RPMI7951 (cell line): ENCODE measurements around the gene SPATA46. TPM values are rescaled to one million over a fixed set of nuclear protein-coding genes. Genes with fewer than 3 reads are reported as not detected.
"Not testable (repeated sequence)": the region's sequence is repeated elsewhere in the genome, so short reads cannot be mapped to it uniquely, and the experiment has no call there.

Experiments used
- DNase-seq: peaks from one replicate; pipeline ENCODE4 v3.0.0-alpha.2; 2012; ENCODE audit warnings: low read depth
- total RNA-seq: library from RNA; depleted of rRNA; stranded (reverse); fragments of >200 nt; shearing (Covaris generic); gene quantifications from 2 replicates; pipeline ENCODE4 v1.2.3, GENCODE V29; 2014; rRNA removed

The SPATA46 gene
- total RNA-seq, 1 experiment from 2014 or later: not detected

DNA sequence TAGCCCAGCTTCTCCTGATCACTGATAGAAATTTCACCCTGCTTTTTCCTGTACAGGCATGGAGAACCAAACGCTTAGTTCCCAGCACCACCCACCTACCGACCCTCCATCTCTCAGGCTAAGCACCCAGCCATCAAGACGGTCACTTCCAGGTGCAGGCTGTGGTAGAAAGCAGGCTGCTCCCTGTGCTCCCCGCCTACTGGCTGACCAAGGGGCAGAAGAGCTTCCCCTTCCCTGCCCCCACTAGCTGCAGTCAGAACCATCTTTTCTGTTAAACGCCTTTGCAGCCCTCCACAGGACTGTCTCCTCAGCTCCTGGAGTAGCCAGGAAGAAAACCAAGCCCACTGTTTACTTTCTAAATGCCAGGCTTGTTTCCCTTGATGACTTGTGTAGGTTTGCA lies 23.0 kb downstream of the SPATA46 start:
- no peak for DNase-seq

DNA sequence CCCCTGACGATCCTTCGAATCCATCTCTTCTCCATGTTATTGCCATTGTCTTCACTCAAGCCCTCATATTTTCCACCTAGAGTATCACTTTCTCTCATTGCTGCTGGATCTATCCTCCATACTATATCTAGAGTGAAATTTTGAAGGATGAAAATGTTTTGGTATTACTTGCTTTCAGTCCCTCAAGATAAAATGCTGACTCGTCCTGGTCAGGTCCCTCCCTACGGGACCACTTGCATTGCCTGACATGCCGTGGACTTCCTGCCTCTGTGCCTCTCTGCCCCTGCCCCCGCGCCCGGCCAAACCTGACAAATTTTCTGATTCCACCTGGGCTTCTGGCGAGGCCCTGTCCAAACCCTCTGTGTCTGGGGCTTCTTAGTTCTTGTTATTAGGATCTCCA lies 23.6 kb downstream of the SPATA46 start:
- DNase-seq: no peak

DNA sequence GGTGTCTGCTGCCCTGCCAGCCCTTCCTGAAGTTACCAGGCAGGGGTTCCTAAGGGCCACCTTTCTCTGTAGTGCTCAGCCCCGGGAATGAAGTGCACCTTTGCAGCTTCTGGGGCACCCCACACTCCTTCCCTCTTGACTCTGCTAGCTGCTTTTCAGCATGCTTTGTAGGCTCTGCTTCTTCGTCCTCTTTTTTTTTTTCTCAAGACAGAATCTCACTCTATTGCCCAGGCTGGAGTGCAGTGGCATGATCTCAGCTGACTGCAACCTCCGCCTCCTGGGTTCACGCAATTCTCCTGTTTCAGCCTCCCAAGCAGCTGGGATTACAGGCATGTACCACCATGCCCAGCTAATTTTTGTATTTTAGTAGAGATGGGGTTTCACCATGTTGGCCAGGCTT lies 24.8 kb downstream of the SPATA46 start:
- DNase-seq: not testable (repeated sequence)

DNA sequence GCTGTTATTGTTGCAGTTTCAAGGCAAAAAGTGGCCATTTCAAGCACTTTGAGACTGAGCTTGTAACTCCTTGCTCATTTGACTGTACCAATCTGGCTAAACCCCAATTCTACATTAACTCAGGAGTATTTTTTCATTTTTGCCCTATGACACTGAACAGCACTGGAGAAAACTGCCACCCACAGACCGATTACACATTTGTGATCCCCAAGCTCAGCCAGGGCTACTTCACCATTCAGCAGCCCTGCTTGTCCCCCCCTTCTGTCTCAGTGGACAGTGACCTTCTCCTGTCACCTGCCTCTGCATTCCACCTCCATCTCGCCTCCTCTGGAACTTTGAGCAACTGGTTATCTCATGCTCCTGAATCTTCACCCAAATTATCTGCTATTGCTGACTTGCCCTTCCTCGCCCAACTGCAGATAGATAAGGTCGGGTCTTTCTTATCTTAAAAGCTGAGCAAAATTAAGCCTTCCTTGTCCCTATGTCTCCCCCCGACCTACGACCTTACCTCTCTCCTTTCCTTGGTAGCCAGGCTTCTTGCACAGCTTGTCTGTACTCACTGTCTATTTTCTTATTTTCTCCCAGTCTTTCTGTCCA lies 25.3 kb downstream of the SPATA46 start:
- DNase-seq: no peak

DNA sequence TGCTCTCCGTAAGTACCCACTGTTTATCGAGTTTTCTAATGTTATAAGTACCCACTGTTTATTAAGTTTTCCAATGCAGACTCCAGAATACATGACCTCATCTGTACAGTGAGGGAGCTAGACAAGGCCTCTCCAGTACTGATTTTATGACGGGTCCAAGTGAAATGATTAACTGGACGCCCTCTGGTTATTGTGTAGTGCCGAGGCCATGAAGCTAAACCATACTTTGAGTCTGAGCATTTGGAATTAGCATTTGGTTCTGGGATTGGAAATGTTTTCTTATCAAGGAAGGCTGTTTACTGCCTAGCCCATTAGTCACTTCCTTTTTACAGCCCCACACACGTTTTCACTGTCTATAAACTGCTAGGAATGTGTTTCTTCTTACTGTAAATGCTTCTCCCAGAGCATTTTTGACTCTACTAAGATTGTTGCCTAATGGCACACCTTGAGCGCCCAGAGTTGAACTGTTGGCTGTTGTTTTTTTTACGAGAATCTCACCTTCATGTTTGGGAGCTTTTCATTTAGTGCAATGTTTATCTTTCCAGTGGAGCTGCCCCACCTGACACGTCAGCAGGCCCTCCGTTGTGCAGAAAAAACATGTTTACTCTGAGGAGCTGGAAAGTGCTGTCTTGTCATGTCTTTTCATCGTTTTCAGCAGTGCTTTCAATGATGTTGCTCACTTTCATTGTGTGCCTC lies 26.9 kb downstream of the SPATA46 start:
- DNase-seq: peak; percentile 63

DNA sequence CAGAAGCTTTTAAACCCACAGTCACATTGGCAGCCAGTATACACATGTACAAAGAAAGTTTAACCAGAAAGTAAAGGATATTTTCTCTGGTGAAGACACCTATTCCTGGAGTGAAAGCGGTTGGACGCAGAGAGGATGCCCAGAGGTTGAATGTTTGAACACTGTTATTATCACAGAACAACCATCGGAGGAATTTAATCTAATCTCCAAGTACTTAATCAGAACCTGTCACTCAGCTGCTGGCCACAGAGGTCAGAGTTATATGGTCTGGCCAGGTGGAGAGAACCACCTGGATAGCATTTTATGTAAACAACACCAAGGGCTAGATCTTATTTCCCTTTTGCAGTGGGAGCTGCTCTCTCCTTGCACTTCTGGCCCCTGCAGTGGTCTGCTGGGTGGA lies 29.4 kb downstream of the SPATA46 start:
- no peak for DNase-seq

DNA sequence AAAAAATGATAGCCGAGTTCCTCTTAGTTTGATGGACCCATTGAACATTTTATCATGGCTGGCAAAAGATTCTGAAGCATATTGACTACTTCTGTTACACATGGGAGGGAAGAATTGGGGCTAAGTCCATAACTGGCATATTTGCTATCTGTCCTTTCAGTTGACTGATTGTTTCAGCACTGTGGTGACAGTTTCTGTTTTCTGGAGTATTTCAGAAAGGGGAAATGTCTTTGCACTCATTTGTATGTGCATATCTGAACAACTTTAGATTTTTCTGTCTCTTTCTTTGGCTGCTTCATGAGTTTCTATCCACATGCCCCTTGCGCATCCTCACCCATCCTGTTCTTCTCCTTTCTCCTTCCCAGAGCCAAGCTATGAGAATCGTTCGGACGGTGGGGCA lies 33.2 kb downstream of the SPATA46 start:
- no peak for DNase-seq

DNA sequence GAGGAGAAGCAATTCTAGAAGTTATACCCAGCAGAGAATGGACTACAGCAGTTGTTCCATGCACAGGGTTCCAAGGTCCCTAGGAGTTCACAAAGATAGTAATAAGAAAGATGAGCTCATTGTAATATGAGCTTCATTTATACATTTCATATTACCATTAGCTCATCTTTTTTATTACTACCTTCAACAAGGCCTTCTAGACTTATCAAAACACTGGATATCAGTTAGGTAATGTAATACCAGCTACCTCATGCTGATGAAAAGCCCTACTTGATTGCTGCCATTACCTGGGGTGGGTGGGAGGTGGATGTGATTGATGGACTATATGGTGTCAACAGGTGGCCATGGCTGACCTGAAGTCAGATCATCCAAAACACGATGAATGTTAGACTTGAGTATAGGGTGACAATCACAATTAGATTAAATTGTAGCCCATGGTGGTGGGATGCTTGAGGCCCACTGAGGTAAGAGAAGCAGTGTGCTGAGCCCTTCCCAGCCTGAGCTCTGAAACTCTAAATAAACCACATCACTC lies 34.1 kb downstream of the SPATA46 start:
- no peak for DNase-seq

DNA sequence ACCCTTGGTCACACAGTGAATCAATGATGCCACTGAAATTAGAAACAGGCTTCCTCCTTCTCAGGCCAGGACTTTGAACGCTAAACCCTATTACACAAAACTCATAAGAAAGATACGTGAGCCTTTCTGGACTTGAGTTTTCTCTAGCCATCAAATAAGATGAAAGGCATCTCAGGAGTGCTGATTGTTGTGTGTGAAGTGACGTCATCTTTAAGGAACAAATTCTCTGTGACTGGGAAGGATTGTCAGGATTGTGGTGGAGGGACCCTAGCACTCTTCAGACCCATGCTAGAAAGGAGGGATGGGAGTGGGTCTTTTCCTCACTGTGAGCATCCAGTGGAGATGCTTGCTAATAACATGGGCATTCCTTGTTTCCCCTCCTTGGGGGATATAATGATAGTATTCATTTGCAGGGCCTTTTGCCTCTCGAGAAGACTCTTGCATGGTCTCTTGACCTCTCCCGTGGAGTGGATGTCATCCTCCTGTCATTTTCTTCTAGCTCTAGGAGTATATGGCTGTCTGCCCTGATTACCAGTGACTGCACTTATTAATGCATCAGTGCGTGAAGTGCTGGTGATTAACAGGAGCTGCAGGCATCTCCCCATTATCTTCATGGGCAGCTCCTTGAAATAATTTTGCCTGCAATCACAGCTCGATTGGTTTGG lies 39.9 kb downstream of the SPATA46 start:
- no peak for DNase-seq

DNA sequence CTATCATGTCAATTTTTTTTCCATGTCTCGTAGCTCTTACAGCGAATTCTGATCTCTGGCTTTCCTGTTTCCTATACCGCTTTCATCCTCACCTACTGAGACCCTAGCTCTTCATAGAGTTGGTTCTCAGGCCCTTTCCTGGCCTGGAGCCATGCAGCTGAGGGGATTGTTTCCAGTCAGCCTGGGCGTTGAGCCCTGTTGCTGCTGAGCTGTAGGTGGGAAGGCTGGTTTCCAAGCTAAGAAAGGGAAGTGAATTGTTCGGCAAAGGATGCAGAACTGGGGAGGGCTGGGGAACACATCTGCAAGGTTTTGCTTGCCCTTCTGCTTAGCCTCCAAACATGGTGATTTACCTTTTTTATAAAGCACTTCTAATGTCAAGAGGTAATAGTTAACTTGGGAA lies 41.5 kb downstream of the SPATA46 start:
- DNase-seq: no peak

DNA sequence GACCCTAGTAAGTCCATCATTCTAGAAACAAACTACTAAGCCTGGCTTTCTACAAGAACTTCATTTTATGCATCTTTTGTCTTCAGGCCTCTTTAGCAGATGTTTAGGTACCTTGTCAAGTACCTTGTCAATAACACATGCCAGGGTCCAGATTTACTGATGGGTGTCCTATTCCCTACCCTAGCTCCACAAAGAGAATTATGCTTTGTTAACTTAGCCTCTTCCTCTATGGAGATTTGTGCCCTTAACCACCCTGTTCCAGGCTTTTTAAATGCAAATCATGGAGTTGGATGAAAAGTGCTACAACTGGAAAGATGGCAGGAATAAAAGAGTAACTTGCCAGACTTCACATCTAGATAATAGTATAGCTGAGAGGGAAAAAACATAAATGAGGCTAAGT lies 42.7 kb downstream of the SPATA46 start:
- DNase-seq: no peak

DNA sequence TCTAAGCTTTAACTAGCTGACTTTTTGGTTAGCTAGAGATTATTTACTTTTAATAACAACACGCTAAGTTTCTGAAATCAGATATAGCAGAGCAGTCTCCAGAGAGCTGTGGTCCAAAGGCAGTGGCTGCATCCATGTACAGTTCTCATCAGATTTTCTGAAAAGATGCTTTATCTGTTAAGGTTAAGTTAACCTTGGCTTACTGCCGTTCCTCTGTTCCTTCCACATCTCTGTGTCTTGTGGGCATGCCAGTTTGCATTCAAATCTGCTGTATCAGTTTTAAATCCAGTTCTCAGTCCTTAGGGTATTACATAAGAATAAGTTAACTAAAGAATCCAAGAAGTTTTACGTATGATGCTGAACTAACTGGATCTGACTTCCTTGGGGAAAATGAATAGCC lies 46.8 kb downstream of the SPATA46 start:
- no peak for DNase-seq

DNA sequence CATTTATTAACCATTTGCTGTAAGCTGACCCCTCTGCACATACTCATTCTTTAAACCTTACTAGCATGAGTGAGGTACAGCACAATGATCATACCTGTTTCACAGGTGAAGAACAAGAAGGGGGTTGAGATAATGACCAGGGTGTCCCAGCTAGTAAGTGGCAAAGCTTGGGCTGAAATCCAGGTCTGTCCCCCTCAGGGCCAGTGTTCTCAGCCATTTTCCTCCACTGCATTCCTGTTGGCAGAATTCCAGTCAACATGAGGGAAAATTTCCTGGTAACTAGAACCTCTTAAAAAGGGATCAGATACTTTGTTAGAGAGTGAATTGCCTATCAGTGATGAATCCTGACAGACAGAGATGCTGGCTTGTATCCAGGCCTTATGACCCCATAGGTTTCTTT lies 48.1 kb downstream of the SPATA46 start:
- no peak for DNase-seq

DNA sequence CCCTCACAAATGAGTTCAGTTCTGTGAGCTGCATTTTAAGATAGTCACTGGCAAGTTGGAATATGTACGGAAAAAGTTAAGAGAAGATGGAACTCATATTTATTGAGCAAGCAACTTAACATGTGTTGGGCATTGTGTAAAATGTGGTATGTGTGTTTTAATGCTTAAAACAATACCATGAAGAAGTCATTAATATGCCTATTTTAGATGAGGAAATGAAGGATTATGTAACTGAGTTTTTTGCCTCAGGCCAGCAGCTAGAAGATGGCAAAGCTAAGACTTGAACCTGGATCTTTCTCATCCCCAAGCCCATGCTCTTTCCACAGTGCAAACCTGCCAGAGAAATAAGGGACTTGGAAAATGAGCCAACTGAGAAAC lies 48.9 kb downstream of the SPATA46 start:
- no peak for DNase-seq

DNA sequence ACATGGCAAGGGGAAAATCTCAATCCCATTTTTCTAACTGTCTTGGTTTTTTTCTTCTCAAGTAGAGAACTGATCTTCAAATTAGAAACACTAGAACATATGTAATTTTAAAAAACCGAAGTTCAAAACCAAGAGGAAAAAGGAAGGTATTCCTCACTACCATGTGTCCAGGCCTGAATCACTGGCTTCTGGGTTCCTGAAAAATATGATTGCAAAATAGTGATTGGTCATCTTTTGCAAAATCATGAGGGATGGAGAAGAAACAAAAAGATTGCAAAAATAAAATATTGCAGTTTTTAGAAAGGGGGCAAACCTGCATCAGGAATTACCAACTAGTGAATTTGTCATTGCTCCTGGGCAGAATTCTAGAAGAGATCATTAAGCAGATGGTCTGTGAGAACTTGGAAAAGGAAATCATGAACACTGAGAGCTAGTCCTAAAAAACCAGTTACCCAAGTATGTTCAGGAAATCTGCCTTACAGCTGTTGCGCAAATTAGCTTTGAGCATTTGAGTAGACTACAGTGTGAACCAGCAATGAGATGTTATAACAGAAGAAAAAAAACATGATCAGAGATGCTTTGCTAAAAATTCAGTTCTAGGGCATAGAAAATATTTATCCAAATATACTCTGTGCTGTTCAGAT lies 49.4 kb downstream of the SPATA46 start:
- DNase-seq: no peak

DNA sequence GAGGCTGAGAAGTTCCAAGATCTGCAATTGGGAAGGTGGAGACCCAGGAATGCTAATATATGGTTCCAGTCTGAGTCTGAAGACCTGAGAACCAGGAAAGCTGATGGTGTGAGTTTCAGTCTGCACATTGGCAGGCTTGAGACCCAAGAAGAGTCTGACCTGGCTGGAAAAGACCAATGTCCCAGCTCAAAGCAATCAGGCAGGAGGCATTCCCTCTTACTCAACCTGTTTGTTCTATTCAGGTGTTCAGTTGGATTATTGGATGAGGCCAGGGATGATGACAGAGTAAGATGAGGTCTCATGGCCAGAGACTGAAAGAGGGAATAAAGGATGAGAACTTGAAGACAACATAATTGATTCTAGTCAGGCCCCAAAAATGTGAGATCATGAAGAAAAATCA lies 50.1 kb downstream of the SPATA46 start:
- DNase-seq: no peak

DNA sequence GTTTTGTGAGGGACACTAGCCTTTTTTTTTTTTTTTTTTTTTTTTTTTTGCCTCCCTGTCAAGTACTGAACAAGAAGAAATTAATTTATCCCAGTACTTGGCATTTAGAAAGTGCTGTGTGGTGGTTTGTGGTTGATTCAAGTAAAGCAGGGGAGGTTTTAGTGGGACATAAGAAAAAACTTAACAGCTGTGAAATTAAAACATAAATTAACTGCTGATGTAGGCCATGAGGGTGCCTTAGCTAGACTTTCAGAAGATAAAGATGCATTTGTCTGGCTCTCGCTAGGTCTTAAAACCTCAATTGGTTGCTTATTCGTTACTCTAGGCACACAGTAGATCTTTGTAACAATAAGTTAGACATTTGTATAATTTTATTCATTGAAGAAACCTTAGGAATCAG lies 52.3 kb downstream of the SPATA46 start:
- peak; percentile 31 for DNase-seq

Other genes with a start within 250 kb of the SPATA46 start
- gene C1orf226, start 4.9 kb upstream of the SPATA46 start, total RNA-seq: 0.12 TPM in 1 of 2 replicates, not detected in the other
- gene SH2D1B, start 35.3 kb upstream of the SPATA46 start, total RNA-seq: 0.10 and 0.12 TPM in 2 replicates
- gene UHMK1, start 121.0 kb upstream of the SPATA46 start, total RNA-seq: 60.0 and 61.0 TPM in 2 replicates
- 74.6 and 79.7 TPM in 2 replicates for gene UAP1, start 184.9 kb upstream of the SPATA46 start, total RNA-seq